H7 (cell line): ENCODE measurements around the gene PHF3. TPM values are rescaled to one million over a fixed set of nuclear protein-coding genes. Genes with fewer than 3 reads are reported as not detected.
"Not testable (repeated sequence)": the region's sequence is repeated elsewhere in the genome, so short reads cannot be mapped to it uniquely, and the experiment has no call there.

Experiments used
- DNase-seq: peaks from one replicate; pipeline ENCODE4 v3.0.0; 2012
- H3K27me3 ChIP-seq: 2 replicates; pipeline ENCODE4 v1.6.0; 2011; ENCODE audit warnings: mild to moderate bottlenecking, low read length; ENCODE audit not compliant: control insufficient read depth, insufficient read depth
- H3K36me3 ChIP-seq: replicated peaks from 2 replicates; pipeline ENCODE4 v1.5.1; 2011; ENCODE audit warnings: low read length; ENCODE audit not compliant: control insufficient read depth, insufficient read depth
- H3K4me3 ChIP-seq: 2 replicates; pipeline ENCODE4 v1.5.1; 2011; ENCODE audit warnings: low read depth, mild to moderate bottlenecking, control low read depth, low read length, moderate library complexity; ENCODE audit not compliant: insufficient read depth
- total RNA-seq: library from RNA; depleted of rRNA; stranded (reverse); fragments of >200 nt; shearing (Covaris generic); gene quantifications from 2 replicates; pipeline ENCODE4 v1.2.3, GENCODE V29; 2014; rRNA removed

Gene PHF3
- total RNA-seq, 1 experiment from 2014 or later = 35.5 TPM

GRCh38 chr6:63745784-63746183 lies 110.2 kb downstream of the PHF3 start:
- Histone ChIP-seq H3K4me3 (no peak overlapping the region), H3K36me3 (no peaks in the 10 kb centered on the region), H3K27me3 (no peaks in the 10 kb centered on the region)
- no peak for DNase-seq

DNA sequence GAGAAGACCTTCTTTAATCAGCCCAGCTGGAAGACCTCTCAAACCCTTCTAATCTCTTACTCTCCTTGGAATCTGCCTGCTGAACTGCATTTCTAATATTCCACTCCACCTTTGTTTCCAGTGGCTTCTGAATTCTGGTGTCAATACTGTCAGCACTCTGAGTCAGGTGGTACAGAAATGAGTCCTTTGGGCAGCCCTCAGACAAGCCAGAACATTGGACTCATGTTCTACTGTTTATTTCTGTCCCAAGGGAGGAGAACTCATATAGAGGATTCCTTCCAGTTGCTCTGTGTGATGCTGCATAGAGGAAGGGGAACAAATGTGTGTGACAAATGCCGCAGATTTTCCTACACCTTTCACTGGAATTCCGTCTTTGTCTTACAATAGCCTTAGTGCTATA lies 114.8 kb downstream of the PHF3 start:
- Histone ChIP-seq H3K4me3 (no peak overlapping the region), H3K36me3 (no peaks in the 10 kb centered on the region), H3K27me3 (no peaks in the 10 kb centered on the region)
- no peak for DNase-seq

GRCh38 chr6:63757275-63757674 lies 121.7 kb downstream of the PHF3 start:
- H3K36me3 ChIP-seq = not testable (repeated sequence)

GRCh38 chr6:63757826-63758225 lies 122.2 kb downstream of the PHF3 start:
- Histone ChIP-seq H3K4me3 (no peak overlapping the region), H3K27me3 (no peaks in the 10 kb centered on the region), H3K36me3 (no peaks in the 10 kb centered on the region)
- DNase-seq = no peak

More at GRCh38 chr6:63757275-63757674, 121.7 kb downstream of the PHF3 start:
- not testable (repeated sequence) for DNase-seq, H3K27me3 ChIP-seq, H3K4me3 ChIP-seq

DNA sequence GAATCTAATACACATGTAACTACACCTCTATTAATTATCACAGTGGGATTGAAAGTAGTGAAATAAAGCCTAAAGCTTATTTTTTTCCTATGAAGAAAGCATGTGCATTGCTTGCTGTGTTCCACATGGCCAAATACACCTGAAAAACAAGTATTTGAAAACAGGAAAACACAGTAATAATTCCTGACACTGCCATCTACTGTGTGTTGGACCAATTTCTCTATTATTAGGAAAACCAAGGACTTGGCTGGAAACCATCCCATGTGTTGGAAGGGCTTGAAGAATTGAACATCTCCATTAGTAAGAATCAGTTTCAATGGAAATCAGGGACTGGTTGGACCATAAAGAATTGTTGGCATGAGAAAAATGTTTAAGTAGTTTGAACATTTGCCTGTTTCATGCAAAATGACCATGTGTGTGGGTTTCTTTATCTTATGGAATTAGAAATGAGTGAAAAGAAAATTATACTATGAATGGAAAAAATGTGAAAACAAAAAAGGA lies 124.1 kb downstream of the PHF3 start:
- Histone ChIP-seq H3K4me3 (no peak overlapping the region), H3K27me3 (no peaks in the 10 kb centered on the region), H3K36me3 (no peaks in the 10 kb centered on the region)
- no peak for DNase-seq

GRCh38 chr6:63760199-63760598 lies 124.6 kb downstream of the PHF3 start:
- no peak for DNase-seq
- no peaks in the 10 kb centered on the region for H3K27me3 ChIP-seq
- no peaks in the 10 kb centered on the region for H3K36me3 ChIP-seq
- H3K4me3 ChIP-seq = no peak overlapping the region

- H3K36me3 ChIP-seq = no peaks in the 10 kb centered on the region
- no peaks in the 10 kb centered on the region for H3K27me3 ChIP-seq
- DNase-seq = no peak
- no peak overlapping the region for H3K4me3 ChIP-seq
These were observed 128.8 kb downstream of the PHF3 start for GRCh38 chr6:63764318-63764916.

Other genes starting within 250 kb of the PHF3 start
- gene PTP4A1, start 63.3 kb upstream of the PHF3 start, total RNA-seq = 7.5 and 8.7 TPM in 2 replicates